Colon (tissue), 2 donors: ENCODE measurements around the gene IGSF23.

Source experiments
- FAIRE-seq: peaks from 2 replicates; lab custom pipeline; 2012; peaks lifted over from hg19 to GRCh38; lab: Jason Lieb, UNC
- donor health status: control.
- donor health status: control.

Gene IGSF23

GRCh38 chr19:44641501-44642265 lies 28.3 kb downstream of the IGSF23 start:
- no peak for FAIRE-seq

- FAIRE-seq: no peak
Measured at GRCh38 chr19:44642377-44642776, 29.0 kb downstream of the IGSF23 start.

GRCh38 chr19:44643605-44644401 lies 30.4 kb downstream of the IGSF23 start, which contains the start of gene PVR:
Gene PVR (plus strand): TSS chr19:44643910. CDS start chr19:44644097, 187 bp downstream.
- FAIRE-seq: no peak

- FAIRE-seq: no peak
Measured at GRCh38 chr19:44644402-44645016, 31.1 kb downstream of the IGSF23 start.

- FAIRE-seq: no peak
Measured at GRCh38 chr19:44645407-44646048, 32.2 kb downstream of the IGSF23 start.

- no peak for FAIRE-seq
Measured at GRCh38 chr19:44646049-44646416, 32.7 kb downstream of the IGSF23 start.

GRCh38 chr19:44647144-44647543 lies 33.8 kb downstream of the IGSF23 start:
- FAIRE-seq: no peak

- FAIRE-seq: no peak
Measured at GRCh38 chr19:44648631-44649251, 35.4 kb downstream of the IGSF23 start.

- FAIRE-seq: no peak
Measured at GRCh38 chr19:44649578-44650145, 36.3 kb downstream of the IGSF23 start.

GRCh38 chr19:44653343-44653742 lies 40.0 kb downstream of the IGSF23 start:
- no peak for FAIRE-seq

- FAIRE-seq: no peak
Measured at GRCh38 chr19:44653977-44654774, 40.8 kb downstream of the IGSF23 start.

GRCh38 chr19:44657211-44657921 lies 44.0 kb downstream of the IGSF23 start:
- FAIRE-seq: no peak

- FAIRE-seq: no peak
Measured at GRCh38 chr19:44658069-44658733, 44.8 kb downstream of the IGSF23 start.

GRCh38 chr19:44660081-44660480 lies 46.7 kb downstream of the IGSF23 start:
- no peak for FAIRE-seq

- FAIRE-seq: no peak
Measured at GRCh38 chr19:44661205-44661604, 47.8 kb downstream of the IGSF23 start.

GRCh38 chr19:44661904-44662303 lies 48.5 kb downstream of the IGSF23 start:
- FAIRE-seq: no peak

- no peak for FAIRE-seq
Measured at GRCh38 chr19:44662691-44663385, 49.5 kb downstream of the IGSF23 start.

- no peak for FAIRE-seq
Measured at GRCh38 chr19:44663996-44664395, 50.6 kb downstream of the IGSF23 start.

GRCh38 chr19:44664976-44665375 lies 51.6 kb downstream of the IGSF23 start:
- no peak for FAIRE-seq
